Measurements from ENCODE around the gene RAB5IF. TPM values are rescaled to one million over a fixed set of nuclear protein-coding genes. Genes with fewer than 3 reads are reported as not detected.

RAB5IF gene
- total and polyA plus RNA-seq, 2 of the 13 experiments (the other 11 are each of a cell fraction or from before 2014, with no cell fraction given) = 261 to 305 TPM

GRCh38 chr20:36574366-36575135 is 31.0 kb upstream of the RAB5IF start (continued):
- TF ChIP-seq, protein P1, sequence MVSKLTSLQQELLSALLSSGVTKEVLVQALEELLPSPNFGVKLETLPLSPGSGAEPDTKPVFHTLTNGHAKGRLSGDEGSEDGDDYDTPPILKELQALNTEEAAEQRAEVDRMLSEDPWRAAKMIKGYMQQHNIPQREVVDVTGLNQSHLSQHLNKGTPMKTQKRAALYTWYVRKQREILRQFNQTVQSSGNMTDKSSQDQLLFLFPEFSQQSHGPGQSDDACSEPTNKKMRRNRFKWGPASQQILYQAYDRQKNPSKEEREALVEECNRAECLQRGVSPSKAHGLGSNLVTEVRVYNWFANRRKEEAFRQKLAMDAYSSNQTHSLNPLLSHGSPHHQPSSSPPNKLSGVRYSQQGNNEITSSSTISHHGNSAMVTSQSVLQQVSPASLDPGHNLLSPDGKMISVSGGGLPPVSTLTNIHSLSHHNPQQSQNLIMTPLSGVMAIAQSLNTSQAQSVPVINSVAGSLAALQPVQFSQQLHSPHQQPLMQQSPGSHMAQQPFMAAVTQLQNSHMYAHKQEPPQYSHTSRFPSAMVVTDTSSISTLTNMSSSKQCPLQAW (CRISPR knock-in tag; IDR thresholded peaks at IDR 0.05) = peak; percentile 85
- TF ChIP-seq ATF4 (CRISPR knock-in tag; IDR thresholded peaks at IDR 0.05) (peak in 1 of 2 experiments; percentile 70; a peak in 2 of 4 replicates), ARID2 (CRISPR knock-in tag; IDR thresholded peaks at IDR 0.05; ENCODE audit: borderline replicate concordance) (no peak), ZNF143 (CRISPR knock-in tag; IDR thresholded peaks at IDR 0.05) (0 out of 2 replicates have a peak, but pooled peaks have one; percentile 14), CENPT (CRISPR knock-in tag; IDR thresholded peaks at IDR 0.05; ENCODE audit: low read depth) (no peak), HMG20B (CRISPR knock-in tag; conservative IDR thresholded peaks at IDR 0.05) (no peak), ZUFSP (CRISPR knock-in tag; IDR thresholded peaks at IDR 0.05; ENCODE audit: borderline replicate concordance) (no peak), ZNF383 (CRISPR knock-in tag; IDR thresholded peaks at IDR 0.05; ENCODE audit: borderline replicate concordance) (no peak), CHD4 (IDR thresholded peaks at IDR 0.05; ENCODE audit: borderline replicate concordance, low read length) (no peak), ZFY (CRISPR knock-in tag; IDR thresholded peaks at IDR 0.05) (peak; percentile 78), KDM6A (CRISPR knock-in tag; IDR thresholded peaks at IDR 0.05; ENCODE audit: low read depth) (no peak), FOSL2 (CRISPR knock-in tag; IDR thresholded peaks at IDR 0.05) (peak; percentile 42; the same call in 1 of the 2 replicates), SP4 (CRISPR knock-in tag; IDR thresholded peaks at IDR 0.05) (peak; percentile 33; the same call in 1 of the 2 replicates), ARHGAP35 (CRISPR knock-in tag; IDR thresholded peaks at IDR 0.05; ENCODE audit: borderline replicate concordance) (peak; percentile 81), ZSCAN31 (CRISPR knock-in tag; IDR thresholded peaks at IDR 0.05; ENCODE audit: low read depth) (no peak), NBN (conservative IDR thresholded peaks at IDR 0.05) (no peak), MIER3 (CRISPR knock-in tag; IDR thresholded peaks at IDR 0.05; ENCODE audit: borderline replicate concordance) (peak; percentile 63; the same call in 1 of the 2 replicates), ZNF276 (CRISPR knock-in tag; IDR thresholded peaks at IDR 0.05; ENCODE audit: low read depth) (no peak; the same call in 1 of the 2 replicates), ELF1 (CRISPR knock-in tag; IDR thresholded peaks at IDR 0.05) (no peak; the same call in 1 of the 2 replicates), ZFP1 (CRISPR knock-in tag; IDR thresholded peaks at IDR 0.05) (0 out of 2 replicates have a peak, but pooled peaks have one; percentile 16), ZZZ3 (CRISPR knock-in tag; IDR thresholded peaks at IDR 0.05; ENCODE audit: borderline replicate concordance) (no peak)
- TF ChIP-seq, protein P2, sequence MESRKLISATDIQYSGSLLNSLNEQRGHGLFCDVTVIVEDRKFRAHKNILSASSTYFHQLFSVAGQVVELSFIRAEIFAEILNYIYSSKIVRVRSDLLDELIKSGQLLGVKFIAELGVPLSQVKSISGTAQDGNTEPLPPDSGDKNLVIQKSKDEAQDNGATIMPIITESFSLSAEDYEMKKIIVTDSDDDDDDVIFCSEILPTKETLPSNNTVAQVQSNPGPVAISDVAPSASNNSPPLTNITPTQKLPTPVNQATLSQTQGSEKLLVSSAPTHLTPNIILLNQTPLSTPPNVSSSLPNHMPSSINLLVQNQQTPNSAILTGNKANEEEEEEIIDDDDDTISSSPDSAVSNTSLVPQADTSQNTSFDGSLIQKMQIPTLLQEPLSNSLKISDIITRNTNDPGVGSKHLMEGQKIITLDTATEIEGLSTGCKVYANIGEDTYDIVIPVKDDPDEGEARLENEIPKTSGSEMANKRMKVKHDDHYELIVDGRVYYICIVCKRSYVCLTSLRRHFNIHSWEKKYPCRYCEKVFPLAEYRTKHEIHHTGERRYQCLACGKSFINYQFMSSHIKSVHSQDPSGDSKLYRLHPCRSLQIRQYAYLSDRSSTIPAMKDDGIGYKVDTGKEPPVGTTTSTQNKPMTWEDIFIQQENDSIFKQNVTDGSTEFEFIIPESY (CRISPR knock-in tag; IDR thresholded peaks at IDR 0.05) = no peak

Measured in HepG2 (cell line).